GM18519 (cell line): ENCODE results near the gene MBD5.

Experiments
- ATAC-seq: cut with Tn5 transposase; IDR thresholded peaks from one replicate; pipeline ENCODE4 v1.9.1; 2021; ENCODE audit warnings: mild to moderate bottlenecking, moderate library complexity; ENCODE audit not compliant: unreplicated experiment, low FRiP score

Gene MBD5

DNA sequence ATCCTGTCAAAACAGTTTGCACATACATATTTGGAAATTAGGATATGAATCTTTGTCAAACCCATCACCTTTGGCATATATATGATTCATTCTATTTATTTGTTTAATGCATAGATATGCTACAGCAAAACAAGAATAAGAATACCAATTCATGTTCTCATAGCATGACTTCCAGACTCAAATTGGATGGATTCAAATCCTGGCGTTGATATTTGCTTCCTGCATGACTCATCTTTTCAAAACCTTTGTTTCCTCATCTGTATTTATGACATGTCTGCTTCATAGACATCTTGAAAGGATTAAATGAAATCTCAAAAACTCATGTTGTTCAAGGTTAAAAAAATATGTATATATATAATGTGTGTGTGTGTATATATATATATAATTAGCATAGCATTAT lies 261.3 kb downstream of the MBD5 start:
- ATAC-seq: no peak

DNA sequence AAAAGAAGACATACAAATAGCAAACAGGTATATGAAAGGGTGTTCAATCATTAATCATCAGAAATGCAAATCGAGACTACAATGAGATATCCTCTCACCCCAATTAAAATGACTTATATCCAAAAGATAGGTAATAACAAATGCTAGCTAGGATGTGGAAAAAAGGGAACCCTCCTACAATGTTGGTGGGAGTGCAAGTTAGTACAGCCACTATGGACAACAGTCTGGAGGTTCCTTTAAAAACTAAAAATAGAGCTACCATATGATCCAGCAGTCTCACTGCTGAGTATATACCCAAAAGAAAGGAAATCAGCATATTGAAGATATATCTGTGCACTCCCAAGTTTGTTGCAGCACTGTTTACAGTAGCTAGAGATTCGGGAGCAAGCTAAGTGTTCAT lies 271.5 kb downstream of the MBD5 start:
- ATAC-seq: no peak

DNA sequence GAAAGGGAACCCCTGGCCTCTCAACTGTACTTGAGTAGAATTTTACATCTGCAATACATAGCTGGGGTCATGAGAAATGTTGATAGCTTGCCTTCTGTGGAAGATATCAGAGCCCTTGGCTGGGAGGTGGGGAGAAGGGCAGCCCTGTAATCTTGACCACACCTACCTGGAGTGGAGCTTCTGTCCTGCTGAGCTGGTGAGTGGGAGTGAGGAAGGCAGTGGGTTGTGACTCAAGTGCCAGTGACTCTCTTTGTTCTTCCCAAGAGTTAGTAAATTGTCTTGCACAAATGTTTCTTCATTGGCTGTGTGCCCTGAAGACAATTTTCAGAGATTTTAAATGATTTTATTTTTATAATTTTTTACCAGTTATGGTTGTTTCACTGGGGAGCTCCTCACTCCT lies 277.3 kb downstream of the MBD5 start:
- no peak for ATAC-seq

DNA sequence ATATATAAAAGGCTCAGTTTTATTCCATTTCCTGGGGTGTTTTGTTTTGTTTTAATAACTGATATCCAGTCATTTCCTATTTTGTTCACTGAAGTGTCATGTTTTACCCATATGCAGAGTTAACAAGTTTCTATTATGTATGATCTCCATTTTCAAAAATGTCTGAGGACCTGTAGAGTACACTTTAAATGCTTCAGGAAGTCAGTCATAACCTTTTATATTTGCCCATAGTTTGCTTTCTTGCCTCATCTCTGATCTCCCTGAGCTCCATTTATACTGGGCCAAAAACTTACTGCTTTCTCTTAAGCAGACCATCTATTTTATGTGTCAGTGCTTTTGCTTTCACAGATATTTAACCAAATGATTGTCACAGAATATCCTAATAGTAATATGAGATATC lies 278.7 kb downstream of the MBD5 start:
- no peak for ATAC-seq

DNA sequence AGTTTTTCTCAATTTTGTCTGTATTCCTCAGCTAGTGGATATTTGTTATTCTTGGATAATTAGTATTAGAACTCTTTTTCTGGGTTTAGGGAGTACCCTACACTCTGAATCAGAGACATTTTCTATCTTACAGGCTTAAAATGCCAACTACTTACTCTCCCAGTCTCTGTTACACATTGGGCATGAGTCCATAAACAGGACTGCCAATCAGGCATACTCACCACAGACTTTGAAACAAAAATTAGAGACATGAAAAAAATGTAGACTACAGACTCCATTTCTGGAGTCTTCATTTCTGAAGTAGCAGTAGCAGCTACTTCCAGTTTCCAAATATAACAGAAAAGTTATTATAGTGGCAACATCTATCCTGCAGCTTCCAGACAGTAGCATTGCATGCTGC lies 279.7 kb downstream of the MBD5 start:
- ATAC-seq: no peak

DNA sequence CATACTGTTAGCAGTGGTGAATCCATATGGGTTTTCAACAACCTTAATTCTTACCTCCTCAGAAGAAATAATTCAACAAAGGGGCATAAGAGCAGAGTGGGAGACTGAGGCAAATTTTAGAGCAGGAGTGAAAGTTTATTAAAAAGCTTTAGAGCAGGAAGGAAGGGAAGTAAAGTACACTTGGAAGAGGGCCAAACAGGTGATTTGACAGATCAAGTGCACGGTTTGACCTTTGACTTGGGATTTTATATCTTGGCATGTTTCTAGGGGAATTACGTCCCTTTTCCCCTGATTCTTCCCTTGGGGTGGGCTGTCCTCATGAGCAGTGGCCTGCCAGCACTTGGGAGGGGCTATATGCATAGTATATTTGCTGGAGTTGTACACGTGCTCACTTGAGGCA lies 280.5 kb downstream of the MBD5 start:
- ATAC-seq: no peak

DNA sequence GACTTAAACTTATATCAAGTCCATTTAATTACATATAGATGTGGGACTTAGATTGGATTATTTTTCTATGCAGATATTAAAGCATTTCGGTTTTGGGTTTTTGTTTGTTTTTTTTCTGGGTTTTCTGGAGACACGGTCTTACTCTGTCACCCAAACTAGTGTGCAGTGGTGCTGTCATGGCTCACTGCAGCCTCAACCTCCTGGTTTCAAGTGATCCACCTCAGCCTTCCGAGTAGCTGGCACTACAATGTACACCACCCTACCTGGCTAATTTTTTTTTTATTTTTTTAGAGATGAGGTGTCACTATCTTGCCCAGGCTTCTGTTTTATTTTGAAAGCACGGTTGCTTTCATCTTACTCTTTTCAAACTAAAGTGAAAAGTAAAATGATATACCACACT lies 281.6 kb downstream of the MBD5 start:
- ATAC-seq: no peak

DNA sequence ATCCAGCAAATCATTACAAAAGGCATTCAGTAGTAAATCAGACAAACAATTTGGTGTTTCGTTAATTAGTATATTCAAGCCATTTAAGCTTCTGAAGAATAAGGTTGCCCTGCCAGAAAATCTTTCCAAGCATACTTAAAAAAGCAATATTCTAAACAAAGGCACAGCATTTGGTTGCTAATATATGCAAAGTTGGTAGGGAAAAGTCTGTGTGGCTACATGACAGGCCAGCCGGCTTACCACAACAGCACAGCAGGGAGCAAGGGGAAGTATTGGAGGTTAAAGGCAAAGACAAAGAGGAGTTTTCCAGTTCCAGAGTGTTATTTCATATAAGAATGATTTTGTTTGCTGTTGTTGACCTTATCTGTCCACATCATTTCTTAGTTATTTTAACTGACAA lies 282.3 kb downstream of the MBD5 start:
- no peak for ATAC-seq

DNA sequence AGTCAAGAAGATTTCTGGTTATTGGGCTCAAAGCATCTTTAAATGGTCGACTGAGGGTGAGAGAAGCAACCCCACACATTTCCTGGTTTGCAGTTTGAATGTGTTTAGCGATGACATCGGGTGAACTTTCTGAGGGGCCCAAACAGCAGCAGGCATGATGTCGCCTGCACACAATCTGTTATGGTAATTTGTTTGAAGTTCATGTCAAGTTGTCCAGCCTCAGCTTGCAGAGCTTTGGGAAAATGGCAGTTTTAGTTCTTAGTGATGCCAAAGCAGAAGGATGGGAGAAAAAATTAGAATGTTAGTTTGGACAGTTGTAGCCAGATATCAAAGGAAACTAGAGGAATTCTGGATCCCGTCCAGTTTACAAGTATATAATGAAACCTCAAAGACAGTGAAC lies 284.6 kb downstream of the MBD5 start:
- no peak for ATAC-seq

DNA sequence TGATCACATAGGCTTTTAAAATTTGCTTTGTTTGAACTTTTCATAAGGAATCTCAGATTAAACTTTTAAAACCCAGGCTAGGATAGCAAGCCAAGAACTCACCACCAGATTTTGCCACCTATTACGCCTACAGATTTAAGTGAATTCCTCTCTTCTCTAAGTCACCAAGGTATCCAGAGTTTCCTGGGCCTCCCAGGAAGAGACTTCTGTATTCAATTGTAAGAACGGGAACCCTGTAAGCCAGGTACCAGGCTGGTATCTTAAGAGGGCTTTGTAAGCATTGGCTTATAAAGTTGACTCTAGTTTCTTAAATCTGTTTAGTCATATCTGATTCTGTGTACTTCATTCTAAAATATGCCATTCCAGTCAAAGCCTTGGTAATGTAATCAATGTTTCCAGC lies 285.1 kb downstream of the MBD5 start:
- ATAC-seq: no peak

DNA sequence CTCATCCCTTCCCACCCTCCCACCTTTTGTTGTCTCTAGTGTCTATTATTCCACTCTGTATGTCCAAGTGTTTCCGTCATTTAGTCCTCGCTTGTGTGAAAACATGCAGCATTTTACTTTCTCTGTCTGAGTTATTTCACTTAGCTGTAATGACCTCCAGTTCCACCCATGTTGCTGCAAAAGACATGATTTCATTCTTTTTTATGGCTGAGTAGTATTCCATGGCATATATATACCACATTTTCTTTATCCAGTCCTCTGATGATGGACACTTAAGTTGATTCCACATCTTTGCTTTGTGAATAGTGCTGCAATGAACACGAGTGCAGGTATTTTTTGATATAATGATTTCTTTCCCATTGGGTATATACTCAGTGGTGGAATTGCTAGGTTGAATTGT lies 296.7 kb downstream of the MBD5 start:
- ATAC-seq: no peak

DNA sequence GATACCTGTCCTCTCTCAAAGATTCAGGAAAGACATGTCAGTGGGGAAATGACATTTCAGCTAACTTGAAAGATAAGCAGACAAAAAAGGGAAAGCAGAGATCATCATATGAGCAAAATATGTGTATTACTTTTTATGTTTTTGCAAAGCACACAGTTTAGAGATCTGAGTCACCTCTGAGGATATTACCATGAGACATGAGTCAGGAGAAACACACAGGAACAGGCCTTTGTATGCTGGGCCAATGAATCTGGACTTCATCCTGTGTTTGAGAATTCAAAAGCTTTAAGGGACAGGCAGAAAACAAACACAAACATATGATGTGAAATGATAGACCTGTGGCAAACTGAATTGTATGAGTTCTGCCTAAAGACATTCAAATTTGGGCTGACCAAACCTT lies 317.6 kb downstream of the MBD5 start:
- no peak for ATAC-seq

DNA sequence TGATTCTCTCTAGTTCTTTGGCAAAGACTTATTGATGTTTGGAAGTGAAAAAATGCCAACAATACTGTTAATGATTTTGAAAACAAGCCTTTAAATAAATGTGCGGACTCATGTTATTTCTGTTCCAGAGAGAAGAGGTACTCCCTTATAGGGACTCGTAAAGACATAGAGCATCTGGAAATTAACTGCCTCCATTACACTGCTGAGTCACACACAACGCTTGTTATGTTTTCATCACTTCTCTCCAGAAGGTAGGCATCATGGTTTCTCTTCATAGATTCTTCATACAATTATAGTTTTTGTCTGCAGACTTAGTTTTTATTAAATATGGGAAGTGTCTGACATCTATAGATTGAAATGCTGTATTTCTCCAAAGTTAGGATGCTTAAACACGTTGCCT lies 321.2 kb downstream of the MBD5 start:
- no peak for ATAC-seq

DNA sequence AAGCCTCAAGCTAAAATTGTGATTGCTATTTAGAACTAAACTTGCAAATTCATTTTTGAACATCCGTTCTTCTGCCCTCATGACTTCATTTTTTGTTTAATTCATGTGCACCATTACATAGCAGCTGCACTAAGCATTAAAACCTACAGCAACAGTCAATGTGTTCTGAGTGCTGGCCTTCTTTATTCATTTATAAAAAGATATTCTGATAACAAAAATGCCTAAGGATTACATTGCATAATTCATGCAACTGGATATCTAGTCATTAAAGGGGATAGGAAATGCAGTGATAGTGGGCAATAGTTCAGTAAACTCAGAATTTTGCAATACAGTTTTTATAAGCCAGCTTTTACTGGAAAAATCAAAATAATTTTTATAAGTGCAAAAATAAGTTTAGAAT lies 329.3 kb downstream of the MBD5 start:
- no peak for ATAC-seq

DNA sequence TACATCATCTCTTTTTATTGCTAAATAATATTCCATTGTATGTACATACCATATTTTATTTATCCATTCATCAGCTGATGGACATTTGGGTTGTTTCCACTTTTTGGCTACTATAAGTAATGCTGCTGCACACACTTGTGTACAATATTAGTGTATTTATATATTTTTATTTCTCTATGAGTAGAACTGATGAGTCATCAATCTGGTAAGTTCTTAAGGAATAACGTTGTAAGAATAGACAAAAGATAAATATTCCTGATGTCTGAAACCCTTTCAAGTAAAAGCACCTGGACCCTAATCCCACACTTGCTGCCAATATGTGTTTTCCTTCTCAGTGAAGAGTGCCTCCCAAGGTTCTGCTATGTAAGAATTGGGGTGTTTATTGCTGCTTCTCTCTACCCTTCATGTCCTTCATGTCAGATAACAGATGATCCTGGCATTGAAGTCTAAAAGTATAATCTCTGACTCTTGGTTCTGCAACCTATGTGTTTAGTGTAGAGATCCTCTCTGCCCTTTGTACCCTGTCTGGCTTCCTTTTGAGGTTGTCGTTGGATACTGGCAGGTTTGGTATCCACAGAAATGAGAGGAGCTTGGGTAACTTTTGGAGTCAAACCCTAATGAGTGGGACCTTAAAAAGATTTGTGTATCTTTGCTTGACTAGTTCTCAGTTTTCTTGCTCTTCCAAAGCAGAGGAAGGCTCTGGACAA lies 330.7 kb downstream of the MBD5 start:
- ATAC-seq: no peak

DNA sequence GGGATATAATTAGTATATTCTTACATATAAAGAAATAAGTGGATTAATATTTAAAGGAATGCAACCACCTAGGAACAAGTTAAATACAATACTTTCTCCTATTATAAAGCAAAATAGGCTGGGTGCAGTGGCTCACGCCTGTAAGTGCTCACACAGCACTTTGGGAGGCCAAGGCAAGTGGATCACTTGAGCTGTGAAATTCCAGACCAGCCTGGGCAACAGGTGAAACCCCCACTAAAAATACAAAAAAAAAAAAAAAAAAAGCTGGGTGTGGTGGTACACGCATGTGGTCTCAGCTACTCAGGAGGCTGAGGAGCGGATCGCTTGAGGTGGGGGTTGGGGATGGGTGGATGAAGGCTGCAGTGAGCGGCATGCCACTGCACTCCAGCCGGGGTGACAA lies 337.5 kb downstream of the MBD5 start:
- no peak for ATAC-seq

DNA sequence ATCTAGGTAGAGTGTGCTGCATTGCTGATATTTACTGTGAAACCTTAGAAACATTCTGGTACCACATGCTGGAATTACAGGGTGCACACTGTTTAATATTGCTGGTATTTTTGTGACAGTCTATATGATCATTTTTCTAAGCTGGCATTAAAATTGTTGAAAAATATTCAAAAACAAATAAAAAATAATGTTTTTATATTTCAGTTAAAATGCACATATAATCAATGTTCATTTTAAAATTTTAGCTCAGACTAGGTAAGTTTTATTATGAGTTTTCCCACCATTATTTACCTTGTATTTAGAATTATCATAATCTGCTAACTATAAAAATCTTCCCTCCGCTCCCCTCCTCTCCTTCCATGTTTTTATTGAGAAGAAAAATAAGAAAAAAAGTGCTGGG lies 339.8 kb downstream of the MBD5 start:
- no peak for ATAC-seq

DNA sequence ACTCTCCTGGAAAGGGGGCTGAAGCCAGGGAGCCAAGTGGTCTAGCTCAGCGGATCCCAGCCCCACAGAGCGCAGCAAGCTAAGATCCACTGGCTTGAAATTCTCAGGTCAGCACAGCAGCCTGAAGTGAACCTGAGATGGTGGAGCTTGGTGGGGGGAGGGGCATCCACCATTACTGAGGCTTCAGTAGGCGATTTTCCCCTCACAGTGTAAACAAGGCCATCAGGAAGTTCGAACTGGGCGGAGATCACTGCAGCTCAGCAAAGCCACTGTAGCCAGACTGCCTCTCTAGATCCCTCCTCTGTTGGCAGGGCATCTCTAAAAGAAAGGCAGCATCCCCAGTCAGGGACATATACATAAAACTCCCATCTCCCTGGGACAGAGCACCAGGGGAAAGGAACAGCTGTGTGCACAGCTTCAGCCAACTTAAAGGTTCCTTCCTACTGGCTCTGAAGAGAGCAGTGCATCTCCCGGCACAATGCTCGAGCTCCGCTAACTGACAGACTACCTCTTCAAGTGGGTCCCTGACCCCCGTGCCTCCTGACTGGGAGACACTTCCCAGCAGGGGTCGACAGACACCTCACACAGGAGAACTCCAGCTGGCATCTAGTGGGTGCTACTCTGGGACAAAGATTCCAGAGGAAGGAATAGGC lies 341.4 kb downstream of the MBD5 start:
- ATAC-seq: no peak

DNA sequence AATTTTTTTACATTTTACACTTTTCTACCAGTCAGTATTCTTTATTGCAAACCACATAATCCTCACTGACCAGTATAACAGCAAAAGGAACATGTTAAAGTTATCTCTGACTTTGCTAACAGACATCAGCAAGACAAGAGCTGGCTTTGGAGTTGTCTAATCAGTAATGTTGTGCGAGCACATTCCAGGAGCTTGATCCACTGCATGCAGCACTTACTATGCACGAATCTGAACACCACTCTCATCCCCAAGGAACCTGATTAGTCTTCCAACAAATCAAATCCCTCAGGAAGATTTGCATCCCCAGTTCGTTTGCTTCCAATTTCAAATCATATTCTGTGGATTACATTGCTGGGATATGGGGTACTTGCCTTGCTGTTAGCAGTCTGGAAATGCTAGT lies 354.3 kb downstream of the MBD5 start:
- ATAC-seq: no peak

DNA sequence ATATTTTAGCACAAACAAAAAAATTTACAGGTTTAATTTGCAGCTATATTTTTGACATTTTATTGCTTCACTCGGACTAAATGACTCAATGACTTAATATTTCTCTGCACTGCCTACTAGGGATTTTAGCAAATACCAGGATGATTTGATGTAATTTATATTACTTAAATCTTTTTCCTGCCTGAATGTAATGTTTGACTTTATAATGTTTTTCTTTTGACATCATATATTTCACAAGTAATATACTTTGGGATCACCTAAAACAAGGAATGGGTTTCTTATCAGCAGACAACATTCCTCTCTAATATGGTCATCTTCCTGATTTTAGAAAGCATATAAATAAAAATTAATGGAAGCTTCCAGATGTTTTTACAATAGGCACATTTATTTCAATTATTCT lies 370.4 kb downstream of the MBD5 start:
- ATAC-seq: no peak

DNA sequence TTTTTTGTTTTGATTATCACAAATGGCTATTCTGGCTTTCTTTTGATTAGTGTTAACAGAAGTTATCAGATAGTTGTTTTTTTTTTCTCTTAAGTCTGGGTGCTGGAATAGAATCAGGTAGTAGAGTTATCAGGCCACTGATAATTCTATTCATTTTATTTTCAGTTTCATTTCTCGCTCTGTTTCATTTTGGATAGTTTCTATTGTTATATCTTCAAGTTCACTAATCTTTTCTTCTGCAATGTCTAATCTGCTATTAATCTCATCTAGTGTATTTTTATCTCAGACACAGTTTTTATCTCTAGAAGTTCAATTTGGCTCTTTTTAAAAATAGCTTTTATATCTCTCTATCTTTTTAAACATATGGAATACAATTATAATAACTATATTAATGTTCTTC lies 381.9 kb downstream of the MBD5 start:
- no peak for ATAC-seq

DNA sequence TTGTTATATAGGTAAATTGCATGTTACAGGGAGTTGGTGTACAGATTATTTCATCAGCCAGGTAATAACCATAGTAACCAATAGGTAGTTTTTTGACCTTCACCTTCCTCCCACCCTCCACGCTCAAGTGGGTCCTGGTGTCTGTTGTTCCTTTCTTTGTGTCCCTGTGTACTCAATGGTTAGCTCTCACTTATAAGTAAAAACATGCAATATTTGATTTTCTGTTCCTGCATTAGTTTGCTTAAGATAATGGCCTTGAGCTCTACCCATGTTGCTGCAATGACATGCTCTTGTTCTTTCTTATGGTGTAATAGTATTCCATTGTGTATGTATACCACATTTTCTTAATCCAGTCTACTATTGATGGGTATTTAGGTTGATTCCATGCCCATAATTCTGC lies 390.0 kb downstream of the MBD5 start:
- ATAC-seq: no peak

DNA sequence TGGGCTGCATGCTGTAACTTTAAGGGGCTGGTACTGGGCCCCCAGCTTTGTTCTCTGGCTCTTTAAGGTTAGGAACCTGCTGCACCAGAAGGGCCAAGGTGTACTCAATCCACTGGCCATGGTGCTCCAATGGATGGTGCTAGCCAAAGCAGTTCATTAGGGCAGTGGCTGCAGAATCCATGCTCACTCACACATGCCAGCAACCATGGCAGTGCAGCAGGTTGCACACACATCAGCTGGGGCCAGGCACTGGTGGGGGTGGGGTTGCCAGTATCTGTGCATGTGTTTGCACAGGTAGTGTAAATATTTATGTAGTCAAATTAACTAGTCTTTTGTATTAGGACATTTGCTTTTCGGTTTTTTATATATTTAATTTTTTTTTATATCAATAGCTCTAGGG lies 395.4 kb downstream of the MBD5 start:
- ATAC-seq: no peak
